Stimulated activated CD4-positive, alpha-beta T cell treated with anti-CD3 and anti-CD28 coated beads, Interleukin-1b, Interleukin-23, amount 100 ng/mL, for 4 hours (primary cell): Measurements from ENCODE around the gene C11orf65.

Experiments
- DNase-seq, 2 donors: peaks; one replicate each; pipeline ENCODE4 v3.0.0-alpha.2; 2020; ENCODE audit warnings: low read depth in 2 of 2

Gene C11orf65

GRCh38 chr11:108370990-108371389 lies 96.3 kb downstream of the C11orf65 start:
- no peak for DNase-seq

DNA sequence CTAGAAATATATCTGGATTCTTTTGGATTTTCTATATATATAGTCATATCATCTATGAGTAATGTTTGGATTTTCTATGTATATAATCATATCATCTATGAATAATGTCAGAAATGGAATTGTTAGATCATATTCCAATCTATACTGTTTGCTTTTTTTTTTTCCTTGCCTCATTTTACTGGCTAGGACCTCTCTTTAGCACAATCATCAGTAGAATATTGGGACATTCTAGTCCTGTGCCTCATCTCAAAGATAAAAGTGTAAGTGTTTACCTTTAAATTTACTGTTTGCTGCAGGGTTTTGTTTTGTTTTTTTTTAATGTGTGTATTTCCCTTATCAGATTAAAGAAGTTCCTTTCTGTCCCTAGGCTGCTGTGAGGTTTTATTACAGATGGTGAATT lies 97.0 kb downstream of the C11orf65 start:
- DNase-seq = no peak

DNA sequence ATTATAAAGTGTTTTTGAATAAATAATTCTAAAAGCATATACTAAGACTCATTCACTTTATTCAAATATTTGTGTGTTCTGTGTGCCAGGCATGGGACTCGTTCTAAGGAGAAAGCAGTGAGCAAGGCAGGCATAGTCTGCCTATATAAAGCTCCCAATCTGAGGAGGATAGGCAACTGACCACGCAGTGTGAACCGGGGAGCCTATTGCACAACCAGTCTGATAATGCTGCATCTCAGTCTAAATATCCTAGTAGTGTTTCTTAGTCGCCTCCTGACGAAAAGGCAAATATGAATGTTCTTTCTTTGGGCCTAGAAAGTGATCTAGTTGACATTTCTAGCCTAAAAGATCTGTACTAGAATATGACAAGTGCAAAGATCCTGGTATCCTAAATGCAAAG lies 98.3 kb downstream of the C11orf65 start:
- no peak for DNase-seq

DNA sequence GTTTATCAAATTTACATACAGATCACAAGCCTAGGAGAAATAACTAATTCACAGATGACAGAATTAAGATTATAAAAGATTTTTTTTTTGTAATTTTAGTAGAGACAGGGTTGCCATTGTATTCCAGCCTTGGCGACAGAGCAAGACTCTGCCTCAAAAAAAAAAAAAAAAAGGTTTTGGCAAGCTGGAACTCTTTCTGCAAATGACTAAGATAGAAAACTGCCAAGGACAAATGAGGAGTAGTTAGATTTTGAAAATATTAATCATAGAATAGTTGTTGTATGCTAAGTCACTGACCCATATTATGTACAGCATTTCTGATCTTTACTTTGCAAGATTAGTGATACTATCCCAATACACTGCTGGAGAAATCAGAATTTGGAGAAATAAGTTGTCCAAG lies 99.2 kb downstream of the C11orf65 start:
- DNase-seq = no peak

- no peak for DNase-seq
Measured at GRCh38 chr11:108364159-108364558, 103.2 kb downstream of the C11orf65 start.

GRCh38 chr11:108351468-108351867 lies 115.9 kb downstream of the C11orf65 start:
- DNase-seq = no peak

GRCh38 chr11:108346451-108346850 lies 120.9 kb downstream of the C11orf65 start:
- DNase-seq = no peak

DNA sequence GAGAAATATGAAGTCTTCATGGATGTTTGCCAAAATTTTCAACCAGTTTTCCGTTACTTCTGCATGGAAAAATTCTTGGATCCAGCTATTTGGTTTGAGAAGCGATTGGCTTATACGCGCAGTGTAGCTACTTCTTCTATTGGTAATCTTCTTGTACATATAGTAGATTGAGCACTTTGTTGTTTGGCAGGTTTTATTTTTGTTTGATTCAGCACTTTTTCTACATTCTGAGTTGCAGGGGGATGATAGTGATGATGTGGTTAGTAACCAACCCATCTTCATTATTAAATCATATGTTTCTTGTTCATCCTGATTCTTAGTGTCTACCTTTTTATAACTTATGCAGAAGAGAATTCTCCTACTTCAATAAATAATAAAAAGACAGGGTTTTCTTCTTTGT lies 121.6 kb downstream of the C11orf65 start:
- no peak for DNase-seq

DNA sequence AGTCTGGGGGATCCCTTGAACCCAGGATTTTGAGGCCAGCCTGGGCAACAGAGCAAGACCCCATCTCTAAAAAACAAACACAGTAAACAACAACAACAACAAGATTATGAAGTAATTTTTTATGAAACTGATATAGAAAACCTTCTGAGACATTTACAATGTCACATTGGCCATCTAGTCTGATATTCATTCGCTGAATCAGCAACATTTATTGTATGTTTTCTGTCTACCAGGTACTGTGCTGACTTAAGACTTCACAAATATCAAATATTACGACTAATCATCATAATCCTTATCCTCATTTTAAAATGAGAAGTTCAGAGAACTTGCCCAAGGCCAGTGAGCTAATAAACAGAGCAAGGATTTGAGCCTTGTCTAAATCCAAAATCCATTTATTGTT lies 123.6 kb downstream of the C11orf65 start:
- DNase-seq = no peak

DNA sequence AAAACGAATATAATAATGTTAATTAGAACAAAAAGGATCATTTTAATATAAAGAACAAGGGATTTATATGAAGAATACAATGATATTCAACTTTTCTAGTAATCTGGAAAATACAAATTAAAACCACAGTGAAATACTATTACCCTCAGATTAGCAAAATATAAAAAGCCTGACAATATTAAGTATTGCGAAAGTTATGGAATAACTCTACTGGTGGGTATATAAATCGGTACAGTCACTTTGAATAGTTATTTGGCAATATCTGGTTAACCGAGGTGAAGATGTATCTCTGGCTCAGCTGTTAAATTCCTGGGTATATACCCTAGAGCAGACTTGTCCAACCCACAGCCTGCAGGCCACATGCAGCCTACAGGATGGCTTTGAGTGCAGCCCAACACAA lies 125.7 kb downstream of the C11orf65 start:
- no peak for DNase-seq

GRCh38 chr11:108340973-108341372 lies 126.4 kb downstream of the C11orf65 start:
- DNase-seq = no peak

DNA sequence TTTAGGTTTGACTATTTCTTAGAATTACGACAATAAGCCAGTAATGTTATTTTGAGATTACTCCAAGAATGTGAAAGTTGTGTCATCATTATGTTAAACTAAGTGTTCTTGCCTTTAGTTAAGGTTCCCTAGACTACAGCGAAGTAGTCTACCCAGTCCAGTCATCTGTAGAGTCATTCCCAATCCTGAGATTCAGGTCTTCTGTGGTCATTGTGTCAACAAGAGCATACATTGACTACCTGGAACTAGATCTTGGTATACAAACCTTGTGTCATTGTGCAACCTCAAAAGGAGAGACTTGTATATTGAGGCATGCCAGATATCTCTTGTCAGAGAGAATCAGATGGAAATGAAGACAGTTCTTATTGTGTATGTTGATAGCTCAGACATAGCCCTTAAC lies 128.6 kb downstream of the C11orf65 start:
- DNase-seq = no peak

DNA sequence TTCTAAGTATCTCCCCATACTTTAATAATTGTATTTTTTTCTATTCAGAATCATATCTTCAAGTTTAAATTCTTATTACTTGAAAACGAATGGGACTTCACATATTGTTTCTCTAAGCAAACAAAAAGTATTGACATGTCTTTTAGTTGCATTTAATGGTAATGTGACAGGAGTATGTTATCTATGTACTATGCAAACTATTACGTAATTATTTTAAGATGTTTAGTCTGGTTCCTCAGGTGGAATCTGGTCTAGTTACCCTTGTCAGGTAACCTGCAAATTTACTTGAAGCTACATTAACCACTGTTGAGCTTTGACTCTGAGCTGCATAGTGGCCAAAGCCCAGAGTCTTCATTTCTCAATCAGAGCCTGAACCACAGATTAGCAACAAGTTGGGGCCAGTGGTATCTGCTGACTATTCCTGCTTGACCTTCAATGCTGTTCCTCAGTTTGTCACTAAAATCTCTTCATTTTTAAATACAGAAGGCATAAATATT lies 133.9 kb downstream of the C11orf65 start:
- no peak for DNase-seq
